B cell (primary cell): ENCODE results near the gene PCLO. TPM values are rescaled to one million over a fixed set of nuclear protein-coding genes. Genes with fewer than 3 reads are reported as not detected.

ENCODE experiments used
- ATAC-seq: fragments of 200-7000 bp; cut with Tn5 transposase; one replicate; pipeline ENCODE4 v1.10.0; 2021; ENCODE audit warnings: low read depth, mild to moderate bottlenecking, moderate number of reproducible peaks, moderate library complexity
- CTCF ChIA-PET: fragments of 350-600 bp; sonication (Branson Sonifier 250); formaldehyde crosslinking; loops from one replicate; lab custom pipeline; 2021; ENCODE audit warnings: antibody characterized with exemption, inconsistent platforms; lab: Charles Lee
- POLR2A ChIA-PET: fragments of 350-600 bp; sonication (Branson Sonifier 250); formaldehyde crosslinking; loops from one replicate; lab custom pipeline; 2021; ENCODE audit warnings: antibody characterized with exemption; lab: Charles Lee
- DNase-seq: peaks from one replicate; pipeline ENCODE4 v3.0.0; 2013
- H2AFZ ChIP-seq: 2 replicates; pipeline ENCODE4 v1.6.1; 2012; ENCODE audit warnings: mild to moderate bottlenecking, low read depth, low read length; ENCODE audit not compliant: insufficient read depth, poor library complexity, severe bottlenecking
- H3K27ac ChIP-seq, 2 donors: 1 replicate in 1 of 2; 2 replicates in 1 of 2; pipeline ENCODE4 v1.5.1; 2012 to 2013; ENCODE audit warnings: low read length in 2 of 2, mild to moderate bottlenecking in 2 of 2, moderate library complexity in 1 of 2
- H3K27me3 ChIP-seq, 4 experiments: fragments of 200-600 bp in 1 of 4; sonication (generic) in 1 of 4; replicated peaks in 1 of 4; 1 replicate in 2 of 4; 2 replicates in 2 of 4; pipeline versions ENCODE4 v1.6.1 to v1.7.0; 2013 to 2016; ENCODE audit warnings: low read length in 3 of 4, mild to moderate bottlenecking in 2 of 4, mixed read lengths in 1 of 4, moderate library complexity in 1 of 4; ENCODE audit not compliant: insufficient read depth in 4 of 4, control insufficient read depth in 3 of 4; ENCODE audit errors: control extremely low read depth in 1 of 4
- H3K36me3 ChIP-seq, 2 experiments: replicated peaks in 1 of 2; 1 replicate in 1 of 2; 2 replicates in 1 of 2; pipeline versions ENCODE4 v1.6.1 to v1.7.1; 2013; ENCODE audit warnings: low read length in 1 of 2; ENCODE audit not compliant: insufficient read depth in 2 of 2, control insufficient read depth in 1 of 2; ENCODE audit errors: control extremely low read depth in 1 of 2, extremely low read depth in 1 of 2
- H3K4me1 ChIP-seq, 2 donors: fragments of 200-600 bp in 1 of 2; sonication (generic) in 1 of 2; 1 replicate in 1 of 2; 2 replicates in 1 of 2; pipeline versions ENCODE4 v1.5.1 to v1.6.1; 2013 to 2017; ENCODE audit warnings: low read length in 2 of 2; ENCODE audit not compliant: control insufficient read depth in 2 of 2, insufficient read depth in 2 of 2
- H3K4me2 ChIP-seq: replicated peaks from 2 replicates; pipeline ENCODE3; 2012; ENCODE audit warnings: mild to moderate bottlenecking, low read depth, low read length; ENCODE audit not compliant: poor library complexity, severe bottlenecking
- H3K4me3 ChIP-seq, 5 experiments: fragments of 200-600 bp in 1 of 5; sonication (generic) in 1 of 5; 1 replicate in 3 of 5; 2 replicates in 2 of 5; pipeline versions ENCODE4 v1.5.1 to v1.7.0; 2011 to 2016; ENCODE audit warnings: low read length in 4 of 5, mild to moderate bottlenecking in 4 of 5, low read depth in 2 of 5, control low read depth in 1 of 5, moderate library complexity in 1 of 5; ENCODE audit not compliant: insufficient read depth in 1 of 5; ENCODE audit errors: control extremely low read depth in 1 of 5, extremely low read depth in 1 of 5
- H3K79me2 ChIP-seq: fragments of 200-600 bp; sonication (generic); one replicate; pipeline ENCODE4 v1.6.0; 2016; ENCODE audit warnings: low read length; ENCODE audit not compliant: control insufficient read depth, insufficient read depth
- H3K9ac ChIP-seq: fragments of 200-600 bp; sonication (generic); 2 replicates; pipeline ENCODE4 v1.6.1; 2017; ENCODE audit warnings: mild to moderate bottlenecking, low read length, moderate library complexity
- H3K9me3 ChIP-seq, 3 donors: one replicate each; pipeline versions ENCODE4 v1.6.1 to v1.7.1; 2013; ENCODE audit warnings: low read length in 2 of 3; ENCODE audit not compliant: control insufficient read depth in 2 of 3, insufficient read depth in 1 of 3; ENCODE audit errors: control extremely low read depth in 1 of 3
- H4K20me1 ChIP-seq: 2 replicates; pipeline ENCODE4 v1.6.0; 2012; ENCODE audit warnings: mild to moderate bottlenecking, low read length; ENCODE audit not compliant: insufficient read depth, control insufficient read depth, poor library complexity, severe bottlenecking
- H3K27ac Mint-ChIP-seq: one replicate; pipeline ENCODE4 v1.8.0; 2021; ENCODE audit warnings: mixed read lengths
- H3K27me3 Mint-ChIP-seq: one replicate; pipeline ENCODE4 v1.8.0; 2021; ENCODE audit warnings: mixed read lengths
- H3K4me1 Mint-ChIP-seq: one replicate; pipeline ENCODE4 v1.8.0; 2021; ENCODE audit warnings: mixed read lengths
- H3K4me3 Mint-ChIP-seq: one replicate; pipeline ENCODE4 v1.8.0; 2021; ENCODE audit warnings: mixed read lengths
- H3K9me3 Mint-ChIP-seq: one replicate; pipeline ENCODE4 v1.8.0; 2022; ENCODE audit warnings: mixed read lengths; ENCODE audit not compliant: insufficient read depth
- EZH2 ChIP-seq: IDR thresholded peaks from 2 replicates; pipeline ENCODE4 v1.6.1; 2012; ENCODE audit warnings: borderline replicate concordance, low read depth, mild to moderate bottlenecking, moderate library complexity, low read length; ENCODE audit not compliant: insufficient read depth, poor library complexity, severe bottlenecking
- WGBS: methylation state at CpG from one replicate; pipeline ENCODE4 v1.1.5; 2013; ENCODE audit warnings: missing lambda C conversion rate; ENCODE audit not compliant: insufficient coverage; 5-methylcytosine and 5-hydroxymethylcytosine counted together
- intact Hi-C: fragments of 100-400 bp; cut with micrococcal nuclease; formaldehyde crosslinking; loops from one replicate; pipeline ENCODE4 v1.10.0; 2022
- polyA plus RNA-seq: library from polyadenylated mRNA; depleted of rRNA; stranded (reverse); fragments of >200 nt; gene quantifications from 2 replicates; pipeline ENCODE4 v1.2.3, GENCODE V29; 2012
- total RNA-seq, 2 donors: library from RNA; stranded (reverse); fragments of 120-200 nt in 1 of 2; gene quantifications; 1 replicate in 1 of 2; 2 replicates in 1 of 2; pipeline versions ENCODE4 v1.2.3 to v1.2.4, GENCODE V29; 2013 to 2022
- TF ChIP-seq, protein P1 (sequence below): fragments of 200-600 bp; IDR thresholded peaks from one replicate; pipeline ENCODE4 v1.8.0; 2022; ENCODE audit warnings: antibody characterized with exemption, mild to moderate bottlenecking

The PCLO gene
- total and polyA plus RNA-seq, 2 donors (not counting 1 experiment from before 2014, with no cell fraction given), result 0.01 to 0.32 TPM

DNA sequence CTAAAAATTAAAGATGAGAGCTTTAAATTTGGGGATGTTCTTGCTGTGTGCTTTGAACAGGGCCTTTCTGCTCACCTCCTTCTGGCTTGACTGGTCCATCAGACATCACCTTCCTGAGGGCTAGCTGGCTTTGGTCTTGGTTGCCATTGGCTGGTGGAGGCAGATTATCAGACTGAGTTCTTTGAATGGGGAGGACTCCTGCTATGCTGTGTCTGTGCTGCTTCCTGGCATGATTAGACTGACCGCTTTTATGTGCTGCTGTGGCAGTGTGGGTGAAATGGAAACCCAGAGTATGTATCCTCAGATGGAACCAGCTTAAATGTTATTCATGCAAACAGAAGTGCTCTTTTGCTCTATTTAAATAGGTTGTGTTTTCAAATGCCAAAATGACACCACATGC, 341.6 kb downstream of the PCLO start:
- Histone ChIP-seq H4K20me1 (no peaks in the 10 kb centered on the region), H3K4me1 (no peaks in the 10 kb centered on the region), H3K27ac (no peak overlapping the region), H3K4me2 (no peak overlapping the region), H3K4me3 (no peak overlapping the region), H2AFZ (no peak overlapping the region), H3K79me2 (no peaks in the 10 kb centered on the region), H3K9me3 (no peaks in the 10 kb centered on the region), H3K9ac (no peak overlapping the region), H3K27me3 (no peaks in the 10 kb centered on the region), H3K36me3 (no peaks in the 10 kb centered on the region)
- ATAC-seq (no peak), DNase-seq (no peak)
- WGBS, result 100% methylated on average over 1 of the region's 1 CpG
- CTCF ChIA-PET, result no interaction called here
- no peaks in the 10 kb centered on the region for H3K27me3 Mint-ChIP-seq
- no peaks in the 10 kb centered on the region for H3K4me1 Mint-ChIP-seq
- TF ChIP-seq, protein P1, sequence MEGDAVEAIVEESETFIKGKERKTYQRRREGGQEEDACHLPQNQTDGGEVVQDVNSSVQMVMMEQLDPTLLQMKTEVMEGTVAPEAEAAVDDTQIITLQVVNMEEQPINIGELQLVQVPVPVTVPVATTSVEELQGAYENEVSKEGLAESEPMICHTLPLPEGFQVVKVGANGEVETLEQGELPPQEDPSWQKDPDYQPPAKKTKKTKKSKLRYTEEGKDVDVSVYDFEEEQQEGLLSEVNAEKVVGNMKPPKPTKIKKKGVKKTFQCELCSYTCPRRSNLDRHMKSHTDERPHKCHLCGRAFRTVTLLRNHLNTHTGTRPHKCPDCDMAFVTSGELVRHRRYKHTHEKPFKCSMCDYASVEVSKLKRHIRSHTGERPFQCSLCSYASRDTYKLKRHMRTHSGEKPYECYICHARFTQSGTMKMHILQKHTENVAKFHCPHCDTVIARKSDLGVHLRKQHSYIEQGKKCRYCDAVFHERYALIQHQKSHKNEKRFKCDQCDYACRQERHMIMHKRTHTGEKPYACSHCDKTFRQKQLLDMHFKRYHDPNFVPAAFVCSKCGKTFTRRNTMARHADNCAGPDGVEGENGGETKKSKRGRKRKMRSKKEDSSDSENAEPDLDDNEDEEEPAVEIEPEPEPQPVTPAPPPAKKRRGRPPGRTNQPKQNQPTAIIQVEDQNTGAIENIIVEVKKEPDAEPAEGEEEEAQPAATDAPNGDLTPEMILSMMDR, result no peak
- no peak overlapping the region for H3K27ac Mint-ChIP-seq
- intact Hi-C loops, result no loop called here
- POLR2A ChIA-PET, result no interaction called here
- H3K9me3 Mint-ChIP-seq, result peaks cover under 1% of the 10 kb centered on the region
- H3K4me3 Mint-ChIP-seq, result no peak overlapping the region

DNA sequence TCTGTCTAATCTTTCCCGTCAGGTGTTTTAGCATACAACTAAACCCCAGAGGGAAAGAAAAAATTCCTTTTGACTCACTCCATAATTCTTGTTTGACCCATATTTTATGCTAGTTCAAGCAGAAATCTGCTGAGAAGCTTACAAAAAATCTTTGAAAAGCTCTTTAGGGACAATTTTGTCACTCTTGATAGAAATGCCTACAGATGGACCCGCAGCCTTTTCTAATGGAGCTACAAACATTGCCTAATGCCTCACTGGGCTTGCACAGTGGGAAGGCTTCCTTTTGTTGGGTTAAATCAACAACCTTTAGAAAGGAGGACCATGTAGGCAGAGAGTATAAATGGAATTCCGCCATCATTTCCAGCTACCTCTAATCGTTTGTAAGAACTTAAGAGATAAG, 344.5 kb downstream of the PCLO start:
- Mint-ChIP-seq H3K4me1 (no peaks in the 10 kb centered on the region), H3K27ac (no peak overlapping the region), H3K27me3 (no peaks in the 10 kb centered on the region), H3K9me3 (peaks cover 2% of the 10 kb centered on the region), H3K4me3 (no peak overlapping the region)
- Histone ChIP-seq H3K36me3 (no peaks in the 10 kb centered on the region), H3K4me3 (no peak overlapping the region), H4K20me1 (no peaks in the 10 kb centered on the region), H3K4me2 (no peak overlapping the region), H3K9me3 (no peaks in the 10 kb centered on the region), H3K27ac (no peak overlapping the region), H2AFZ (no peak overlapping the region), H3K79me2 (no peaks in the 10 kb centered on the region), H3K9ac (no peak overlapping the region), H3K27me3 (no peaks in the 10 kb centered on the region), H3K4me1 (no peaks in the 10 kb centered on the region)
- TF ChIP-seq, protein P1, result no peak
- no peak for TF ChIP-seq EZH2
- no CpG with 5 or more reads among the region's 4 CpGs for WGBS
- ATAC-seq (no peak), DNase-seq (no peak)
- ChIA-PET CTCF (no interaction called here), POLR2A (no interaction called here)
- intact Hi-C loops, result no loop called here
